ENCODE measurements around the gene HGS. TPM values are rescaled to one million over a fixed set of nuclear protein-coding genes. Genes with fewer than 3 reads are reported as not detected.

The HGS gene
- total and polyA plus RNA-seq, 2 of the 4 experiments (the other 2 are of a cell fraction): 52.5 to 137 TPM

DNA sequence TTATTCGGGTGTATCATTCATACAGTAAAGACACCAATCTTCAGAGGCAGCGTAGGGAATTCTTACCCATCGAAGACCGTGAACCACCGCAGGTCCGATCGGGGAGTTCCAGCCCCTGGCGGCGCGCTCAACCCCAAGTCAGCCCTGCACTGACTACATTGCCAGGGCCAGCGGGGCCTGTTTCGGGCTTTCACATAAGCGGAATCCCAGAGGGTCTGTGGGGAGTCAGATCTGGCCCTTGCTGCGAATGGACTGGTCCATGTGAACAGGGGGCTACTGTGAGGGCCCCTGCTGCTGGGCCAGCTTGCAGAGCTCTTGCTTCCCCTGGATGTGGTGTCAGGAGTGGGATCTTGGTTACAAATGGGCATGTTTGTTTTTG lies 35.1 kb upstream of the HGS start:
- Histone ChIP-seq H2BK20ac (ENCODE audit: low read depth, low read length) (no peak overlapping the region), H2AFZ (replicated peaks; ENCODE audit: low read length, poor library complexity) (no peak overlapping the region), H4K91ac (ENCODE audit: insufficient read depth, low read depth, low read length) (no peak overlapping the region), H2BK120ac (ENCODE audit: low read depth, low read length) (no peak overlapping the region), H3K9me1 (ENCODE audit: insufficient read depth, low read length) (peaks cover 12% of the 10 kb centered on the region), H4K8ac (ENCODE audit: low read depth in 2 of 2, low read length in 2 of 2) (no peak overlapping the region), H4K20me1 (ENCODE audit: insufficient read depth, low read length) (peaks cover 3% of the 10 kb centered on the region; the same call in 1 of the 2 replicates), H3K56ac (ENCODE audit: extremely low read depth, insufficient read depth, low read length) (no peak overlapping the region), H3K4me2 (ENCODE audit: low read depth, low read length) (no peak overlapping the region), H3K14ac (replicated peaks; ENCODE audit: low read depth, low read length) (no peak overlapping the region), H3K4me1 (ENCODE audit: control insufficient read depth, insufficient read depth, low read length) (peaks cover 6% of the 10 kb centered on the region), H3K9me3 (ENCODE audit: control insufficient read depth, insufficient read depth, low read length) (peaks cover 8% of the 10 kb centered on the region; the same call in 1 of the 2 replicates), H3K23ac (ENCODE audit: low read depth, low read length) (no peak overlapping the region), H3K36me3 (ENCODE audit: control insufficient read depth, insufficient read depth, low read length) (0 out of 2 replicates have a peak, but pooled peaks cover 2% of the 10 kb centered on the region), H3K4ac (ENCODE audit: low read depth, low read length) (no peak overlapping the region), H3K79me1 (ENCODE audit: low read depth in 1 of 2, low read length in 2 of 2) (no peaks in the 10 kb centered on the region; a peak in 1 of 4 replicates), H2AK9ac (replicated peaks; ENCODE audit: low read depth, low read length, poor library complexity) (no peak overlapping the region), H3K18ac (ENCODE audit: low read depth, low read length) (no peak overlapping the region), H2AK5ac (ENCODE audit: low read depth, low read length) (no peak overlapping the region), H3K27me3 (ENCODE audit: control insufficient read depth, insufficient read depth, low read length) (peaks cover 19% of the 10 kb centered on the region), H3K4me3 (ENCODE audit: insufficient read depth, low read depth, low read length) (no peak overlapping the region), H4K5ac (ENCODE audit: low read depth, low read length) (no peak overlapping the region), H3K9ac (ENCODE audit: low read depth, low read length) (no peak overlapping the region), H2BK5ac (ENCODE audit: low read depth, low read length, poor library complexity, severe bottlenecking) (no peak overlapping the region), H2BK15ac (ENCODE audit: low read depth, low read length) (no peak overlapping the region), H3K27ac (ENCODE audit: insufficient read depth, low read length) (no peak overlapping the region)
- CTCF ChIA-PET: no interaction called here
- dilution Hi-C loops (cut with HindIII; ENCODE audit: low sequenced_read_pairs, unreplicated experiment): no loop called here
- DNase-seq (no peak), ATAC-seq (ENCODE audit: low read depth) (no peak)
- in situ Hi-C loops (cut with MboI; ENCODE audit: low sequenced_read_pairs): no loop called here
- POLR2A ChIA-PET (ENCODE audit: unreplicated experiment): no interaction called here
- WGBS, 2 experiments (ENCODE audit: extremely low coverage in 2 of 2, insufficient read length in 1 of 2): 54% methylated on average over 9 of the region's 14 CpGs; no CpG with 5 or more reads in 1 of the 2 experiments
- intact Hi-C loops (cut with micrococcal nuclease): no loop called here
- no peak for TF ChIP-seq MAZ (IDR thresholded peaks at IDR 0.05; ENCODE audit: borderline replicate concordance, low read depth, low read length)
- BruUV-seq (replicated peaks): no TSS peak
